Astrocyte of the cerebellum (primary cell): ENCODE results near the gene ROR2.

ENCODE experiments used
- DNase-seq: peaks from one replicate; pipeline ENCODE4 v3.0.0-alpha.2; 2011; ENCODE audit warnings: low read depth
- H3K4me3 ChIP-seq: 2 replicates; pipeline ENCODE4 v1.5.1; 2011; ENCODE audit warnings: mild to moderate bottlenecking, low read depth, low read length, moderate library complexity
- in situ Hi-C: cut with HindIII; loops from 2 replicates; pipeline ENCODE4 v1.10.0; 2017; ENCODE audit warnings: low sequenced_read_pairs
- TF ChIP-seq, protein P1 (sequence below): IDR thresholded peaks from 2 replicates; pipeline ENCODE4 v1.5.1; 2012; ENCODE audit warnings: low read length, low read depth, moderate library complexity, mild to moderate bottlenecking; ENCODE audit errors: missing control alignments

ROR2 gene

DNA sequence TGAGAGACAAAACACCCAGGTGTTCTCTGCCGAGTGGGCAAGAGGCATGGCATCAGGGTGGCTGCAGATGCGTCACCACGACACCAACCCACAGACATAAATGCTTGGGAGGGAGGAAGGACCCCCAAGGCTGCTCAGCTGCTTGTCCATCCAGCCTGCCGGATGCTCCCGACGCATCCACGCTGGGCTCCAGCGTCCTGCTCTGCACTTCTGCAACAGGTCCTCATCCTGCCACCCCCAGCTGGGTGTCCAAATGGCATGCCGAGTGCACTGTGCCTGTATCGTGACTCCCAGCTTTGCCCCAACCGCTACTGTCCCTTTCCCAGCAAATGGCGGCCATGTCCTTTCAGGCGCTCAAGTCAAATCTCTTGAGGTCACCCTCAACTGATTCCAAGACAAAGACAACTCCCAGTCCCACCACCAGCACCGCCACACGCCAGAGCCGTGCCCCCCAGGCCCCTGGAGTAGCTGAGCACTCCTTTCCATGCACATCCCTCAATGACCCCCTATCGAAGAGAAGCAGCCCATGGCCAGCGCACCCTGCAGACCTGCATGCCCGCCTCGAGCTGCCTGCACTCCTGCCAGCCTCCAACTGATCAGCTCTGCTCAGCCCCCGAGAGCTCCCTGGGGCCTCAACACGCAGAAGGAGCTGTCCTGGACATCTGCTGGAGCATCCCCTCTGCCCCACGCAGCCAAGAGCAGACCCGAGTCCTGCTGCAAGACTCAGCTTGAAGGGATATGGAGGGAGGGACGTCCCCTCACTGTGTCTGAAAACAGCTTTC lies 116.7 kb downstream of the ROR2 start:
- DNase-seq = no peak
- in situ Hi-C loops = no loop called here
- TF ChIP-seq, protein P1, sequence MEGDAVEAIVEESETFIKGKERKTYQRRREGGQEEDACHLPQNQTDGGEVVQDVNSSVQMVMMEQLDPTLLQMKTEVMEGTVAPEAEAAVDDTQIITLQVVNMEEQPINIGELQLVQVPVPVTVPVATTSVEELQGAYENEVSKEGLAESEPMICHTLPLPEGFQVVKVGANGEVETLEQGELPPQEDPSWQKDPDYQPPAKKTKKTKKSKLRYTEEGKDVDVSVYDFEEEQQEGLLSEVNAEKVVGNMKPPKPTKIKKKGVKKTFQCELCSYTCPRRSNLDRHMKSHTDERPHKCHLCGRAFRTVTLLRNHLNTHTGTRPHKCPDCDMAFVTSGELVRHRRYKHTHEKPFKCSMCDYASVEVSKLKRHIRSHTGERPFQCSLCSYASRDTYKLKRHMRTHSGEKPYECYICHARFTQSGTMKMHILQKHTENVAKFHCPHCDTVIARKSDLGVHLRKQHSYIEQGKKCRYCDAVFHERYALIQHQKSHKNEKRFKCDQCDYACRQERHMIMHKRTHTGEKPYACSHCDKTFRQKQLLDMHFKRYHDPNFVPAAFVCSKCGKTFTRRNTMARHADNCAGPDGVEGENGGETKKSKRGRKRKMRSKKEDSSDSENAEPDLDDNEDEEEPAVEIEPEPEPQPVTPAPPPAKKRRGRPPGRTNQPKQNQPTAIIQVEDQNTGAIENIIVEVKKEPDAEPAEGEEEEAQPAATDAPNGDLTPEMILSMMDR = no peak
- H3K4me3 ChIP-seq = no peak overlapping the region

DNA sequence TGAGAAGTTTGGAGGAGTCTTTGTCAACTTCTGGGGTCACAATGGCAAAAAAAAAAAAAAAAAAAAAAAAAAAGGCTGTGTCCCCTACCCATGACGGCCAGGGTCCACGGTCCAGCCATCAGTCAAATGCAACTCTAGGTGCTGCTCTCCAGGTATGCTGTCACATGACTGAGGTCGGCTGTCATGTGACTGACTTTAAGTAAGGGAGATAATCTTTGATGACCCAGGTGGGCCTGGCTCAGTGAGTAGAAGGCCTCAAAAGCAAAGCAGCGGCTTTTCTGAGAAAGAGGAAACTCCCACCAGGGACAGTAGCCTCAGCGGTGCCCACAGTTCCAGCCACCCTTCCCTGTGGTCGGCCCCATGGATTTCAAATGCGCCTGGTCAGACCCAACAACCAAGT lies 117.7 kb downstream of the ROR2 start:
- in situ Hi-C loops = no loop called here
- no peak for DNase-seq
- H3K4me3 ChIP-seq = no peak overlapping the region
- TF ChIP-seq, protein P1 = no peak

DNA sequence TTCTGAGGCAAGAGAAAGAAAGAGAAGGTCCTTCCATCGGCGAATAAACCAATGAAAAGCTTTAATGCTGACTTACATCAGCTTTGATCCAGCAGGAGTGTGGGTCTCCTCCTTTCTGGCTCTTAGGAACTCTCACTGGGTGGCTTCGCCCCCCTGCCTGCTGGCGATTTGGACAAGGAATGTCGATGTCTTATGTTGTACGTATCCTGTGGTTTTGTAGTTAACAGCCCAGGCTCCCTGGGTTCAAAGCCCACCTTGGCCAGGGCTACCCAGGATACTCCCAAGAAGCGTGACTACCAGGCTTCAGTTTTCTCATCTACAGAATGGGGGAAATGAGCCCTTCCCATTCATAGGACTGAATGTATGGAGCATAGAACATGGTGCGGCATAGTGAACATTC lies 124.2 kb downstream of the ROR2 start:
- TF ChIP-seq, protein P1 = no peak
- no peak overlapping the region for H3K4me3 ChIP-seq
- DNase-seq = no peak
- in situ Hi-C loops = no loop called here

DNA sequence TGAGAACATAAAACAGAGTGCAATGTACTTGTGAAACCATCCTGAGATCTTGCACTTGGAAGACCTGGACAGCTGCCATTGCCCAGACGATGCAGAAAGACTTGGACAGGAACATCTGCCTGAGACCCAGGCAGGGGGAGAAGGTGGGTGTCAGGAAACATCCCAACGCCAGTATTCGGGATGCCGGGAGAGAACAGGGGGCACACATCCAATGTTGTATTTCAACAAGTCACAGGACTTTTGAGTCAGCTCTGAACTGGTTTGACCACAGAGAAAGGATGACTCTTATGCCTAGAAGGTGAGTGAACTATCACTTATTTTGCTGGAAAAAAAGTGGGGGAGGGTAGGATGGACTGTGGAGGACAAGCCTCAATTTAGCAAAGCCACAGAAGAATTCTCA lies 124.6 kb downstream of the ROR2 start:
- DNase-seq = no peak
- in situ Hi-C loops = no loop called here
- no peak overlapping the region for H3K4me3 ChIP-seq
- TF ChIP-seq, protein P1 = no peak

DNA sequence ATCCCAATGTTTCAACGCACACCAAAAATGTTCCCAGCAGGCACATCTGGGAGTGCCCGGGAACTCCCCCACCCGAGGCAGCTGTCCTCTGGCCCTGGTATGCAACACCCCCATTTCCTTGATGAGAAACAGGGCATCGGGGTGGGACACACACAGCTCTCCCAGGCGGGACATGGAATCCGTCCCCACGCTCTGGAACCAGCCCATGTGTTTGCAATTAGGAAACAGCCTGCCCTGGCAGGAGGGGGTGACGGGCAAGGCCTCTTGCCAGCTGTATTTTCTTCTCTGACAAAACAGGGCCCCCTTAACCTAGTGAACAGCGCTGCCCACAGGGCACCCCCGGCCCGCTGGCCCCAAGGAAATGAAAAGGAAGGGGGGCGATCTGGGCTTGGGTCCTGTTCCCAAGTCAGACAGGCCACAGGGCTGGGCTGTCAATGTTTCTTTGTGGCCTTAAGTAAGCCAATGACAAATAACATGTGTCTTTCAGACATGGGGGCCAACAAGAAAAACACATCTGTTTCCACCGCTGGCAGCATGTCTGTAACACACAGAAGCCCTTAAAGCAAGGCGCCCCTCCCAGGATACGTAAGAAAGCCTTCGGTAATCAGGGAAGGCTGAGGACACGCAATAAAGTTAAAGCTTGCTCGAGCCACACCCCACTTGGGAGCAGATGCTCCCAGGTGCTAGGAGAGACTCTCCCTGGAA lies 125.3 kb downstream of the ROR2 start:
- DNase-seq = no peak
- in situ Hi-C loops = no loop called here
- no peak overlapping the region for H3K4me3 ChIP-seq
- TF ChIP-seq, protein P1 = no peak

DNA sequence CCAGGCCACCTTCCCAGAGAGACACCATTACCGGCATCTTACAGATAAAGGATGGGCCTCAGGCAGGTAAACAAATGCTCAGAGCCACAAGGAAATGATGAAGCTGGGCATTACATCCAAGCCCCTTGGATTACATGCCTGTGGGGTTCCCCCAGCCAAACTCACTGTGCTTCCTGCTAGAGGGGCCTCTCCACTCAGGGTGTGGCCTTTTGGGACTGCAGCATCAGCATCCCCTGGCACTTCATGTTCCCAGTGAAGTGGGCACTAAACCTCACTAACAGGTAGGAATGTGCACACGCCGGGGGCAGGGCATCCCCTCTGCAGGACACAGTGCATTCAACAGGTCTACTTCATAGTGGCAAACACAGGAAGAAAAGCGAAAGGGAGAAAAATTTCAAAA lies 125.9 kb downstream of the ROR2 start:
- no peak overlapping the region for H3K4me3 ChIP-seq
- TF ChIP-seq, protein P1 = no peak
- in situ Hi-C loops = no loop called here
- DNase-seq = no peak
